Muscle layer of colon (tissue), 2 donors: ENCODE results near the gene CCR6.
"Not testable (repeated sequence)": the region's sequence is repeated elsewhere in the genome, so short reads cannot be mapped to it uniquely, and the experiment has no call there.

Experiments used
- H3K27ac ChIP-seq: one replicate; pipeline ENCODE4 v1.7.0; 2013; ENCODE audit warnings: low read depth, mild to moderate bottlenecking, low read length, moderate library complexity
- H3K27me3 ChIP-seq, 2 donors: one replicate each; pipeline ENCODE4 v1.7.0; 2013; ENCODE audit warnings: low read length in 2 of 2, mild to moderate bottlenecking in 2 of 2; ENCODE audit not compliant: insufficient read depth in 2 of 2, control insufficient read depth in 1 of 2
- H3K36me3 ChIP-seq: one replicate; pipeline ENCODE4 v1.7.0; 2013; ENCODE audit warnings: mild to moderate bottlenecking, low read length; ENCODE audit not compliant: insufficient read depth
- H3K4me1 ChIP-seq: one replicate; pipeline ENCODE4 v1.7.0; 2013; ENCODE audit warnings: mild to moderate bottlenecking, low read length; ENCODE audit not compliant: insufficient read depth
- H3K4me3 ChIP-seq, 2 donors: one replicate each; pipeline ENCODE4 v1.7.0; 2013; ENCODE audit warnings: low read length in 2 of 2, low read depth in 1 of 2, mild to moderate bottlenecking in 1 of 2, moderate library complexity in 1 of 2
- H3K9ac ChIP-seq: one replicate; pipeline ENCODE4 v1.7.0; 2013; ENCODE audit warnings: low read length
- H3K9me3 ChIP-seq: one replicate; pipeline ENCODE4 v1.7.0; 2013; ENCODE audit warnings: mild to moderate bottlenecking, low read length
- donor health status: abdominal sarcoma.
- donor health status: Adenocarcinoma of cecum.

The CCR6 gene

GRCh38 chr6:167122827-167123657 lies at the start of gene CCR6:
TSS of gene CCR6 (plus strand) at chr6:167123096. CDS start at chr6:167136135, 13,039 bp downstream.
- no peaks in the 10 kb centered on the region for H3K9me3 ChIP-seq
- no peak within 1 kb of the TSS for H3K4me3 ChIP-seq
- H3K9ac ChIP-seq = no peak within 1 kb of the TSS
- H3K4me1 ChIP-seq = no peaks in the 10 kb centered on the region
- no peaks in the 10 kb centered on the region for H3K36me3 ChIP-seq
- H3K27me3 ChIP-seq = no peaks in the 10 kb centered on the region
- H3K27ac ChIP-seq = no peak within 1 kb of the TSS

- Histone ChIP-seq H3K36me3 (no peaks in the 10 kb centered on the region), H3K27ac (no peak overlapping the region), H3K9ac (no peak overlapping the region), H3K27me3 (no peaks in the 10 kb centered on the region), H3K9me3 (no peaks in the 10 kb centered on the region), H3K4me1 (no peaks in the 10 kb centered on the region), H3K4me3 (no peak overlapping the region)
These were observed 49.1 kb upstream of the CCR6 start for GRCh38 chr6:167073679-167074274.

GRCh38 chr6:167077241-167077932 lies 45.5 kb upstream of the CCR6 start:
- Histone ChIP-seq H3K9ac (no peak overlapping the region), H3K4me3 (no peak overlapping the region), H3K27me3 (no peaks in the 10 kb centered on the region), H3K9me3 (no peaks in the 10 kb centered on the region), H3K27ac (no peak overlapping the region), H3K4me1 (no peaks in the 10 kb centered on the region), H3K36me3 (no peaks in the 10 kb centered on the region)

- H3K27me3 ChIP-seq = no peaks in the 10 kb centered on the region
- no peak overlapping the region for H3K4me3 ChIP-seq
- no peaks in the 10 kb centered on the region for H3K4me1 ChIP-seq
- H3K9me3 ChIP-seq = no peaks in the 10 kb centered on the region
- no peak overlapping the region for H3K9ac ChIP-seq
- no peaks in the 10 kb centered on the region for H3K36me3 ChIP-seq
- H3K27ac ChIP-seq = no peak overlapping the region
These were observed 44.2 kb upstream of the CCR6 start for GRCh38 chr6:167078745-167079144.

- Histone ChIP-seq H3K4me1 (no peaks in the 10 kb centered on the region), H3K9me3 (no peaks in the 10 kb centered on the region), H3K4me3 (no peak overlapping the region), H3K27ac (no peak overlapping the region), H3K27me3 (no peaks in the 10 kb centered on the region), H3K9ac (no peak overlapping the region), H3K36me3 (no peaks in the 10 kb centered on the region)
These were observed 43.0 kb upstream of the CCR6 start for GRCh38 chr6:167079853-167080297.

- no peaks in the 10 kb centered on the region for H3K9me3 ChIP-seq
- no peaks in the 10 kb centered on the region for H3K27me3 ChIP-seq
- H3K27ac ChIP-seq = no peak overlapping the region
- no peak overlapping the region for H3K4me3 ChIP-seq
- no peaks in the 10 kb centered on the region for H3K4me1 ChIP-seq
- H3K9ac ChIP-seq = no peak overlapping the region
- H3K36me3 ChIP-seq = no peaks in the 10 kb centered on the region
These were observed 35.0 kb upstream of the CCR6 start for GRCh38 chr6:167087857-167088354.

- H3K27me3 ChIP-seq, H3K27ac ChIP-seq, H3K4me3 ChIP-seq, H3K4me1 ChIP-seq, H3K9me3 ChIP-seq, H3K36me3 ChIP-seq, H3K9ac ChIP-seq: not testable (repeated sequence)
These were observed 34.2 kb upstream of the CCR6 start for GRCh38 chr6:167088741-167089140.

GRCh38 chr6:167089243-167090142 lies 33.4 kb upstream of the CCR6 start:
- Histone ChIP-seq H3K27me3 (no peaks in the 10 kb centered on the region), H3K4me3 (no peak overlapping the region), H3K4me1 (no peaks in the 10 kb centered on the region), H3K27ac (no peak overlapping the region), H3K9ac (no peak overlapping the region), H3K36me3 (no peaks in the 10 kb centered on the region), H3K9me3 (no peaks in the 10 kb centered on the region)

- Histone ChIP-seq H3K9ac (no peak overlapping the region), H3K9me3 (no peaks in the 10 kb centered on the region), H3K4me3 (no peak overlapping the region), H3K36me3 (no peaks in the 10 kb centered on the region), H3K27me3 (no peaks in the 10 kb centered on the region), H3K4me1 (no peaks in the 10 kb centered on the region), H3K27ac (no peak overlapping the region)
These were observed 32.7 kb upstream of the CCR6 start for GRCh38 chr6:167090171-167090570.

- H3K9ac ChIP-seq = no peak overlapping the region
- no peaks in the 10 kb centered on the region for H3K9me3 ChIP-seq
- no peaks in the 10 kb centered on the region for H3K36me3 ChIP-seq
- no peaks in the 10 kb centered on the region for H3K4me1 ChIP-seq
- no peak overlapping the region for H3K27ac ChIP-seq
- no peak overlapping the region for H3K4me3 ChIP-seq
- no peaks in the 10 kb centered on the region for H3K27me3 ChIP-seq
These were observed 31.7 kb upstream of the CCR6 start for GRCh38 chr6:167091026-167091804.
